SK-N-SH (cell line): ENCODE measurements around the gene GATA2. TPM values are rescaled to one million over a fixed set of nuclear protein-coding genes. Genes with fewer than 3 reads are reported as not detected.

ENCODE experiments used
- CTCF ChIA-PET: fragments of 300-600, 350-600 bp; formaldehyde crosslinking; extraction: SDS; loops from one replicate; lab custom pipeline; 2021; lab: Yijun Ruan, JAX
- POLR2A ChIA-PET: fragments of 350-600 bp; sonication (Branson Sonifier 250); formaldehyde crosslinking; extraction: SDS; loops from one replicate; lab custom pipeline; 2020; ENCODE audit warnings: antibody characterized with exemption, inconsistent platforms; lab: Yijun Ruan, JAX
- DNase-seq: peaks from one replicate; pipeline ENCODE4 v3.0.0; 2012
- H2AFZ ChIP-seq: fragments of 200-600 bp; sonication (generic); 2 replicates; pipeline ENCODE4 v1.8.1; 2016; ENCODE audit warnings: antibody characterized with exemption, mild to moderate bottlenecking, low read depth
- H3F3A ChIP-seq: fragments of 200-600 bp; sonication (generic); replicated peaks from 2 replicates; pipeline ENCODE3; 2016; ENCODE audit warnings: antibody characterized with exemption, mild to moderate bottlenecking; ENCODE audit not compliant: insufficient read depth
- H3K27ac ChIP-seq, 2 experiments: fragments of 200-500 bp in 1 of 2; fragments of 200-600 bp in 1 of 2; sonication (Bioruptor generic) in 1 of 2; sonication (generic), shearing (Covaris generic) in 1 of 2; 2 replicates each; pipeline versions ENCODE4 v1.5.1 to v1.6.1; 2014 to 2016; ENCODE audit warnings: low read depth in 2 of 2, inconsistent platforms in 1 of 2, low read length in 1 of 2, mild to moderate bottlenecking in 1 of 2, mixed read lengths in 1 of 2
- H3K27me3 ChIP-seq: fragments of 200-600 bp; sonication (generic), shearing (Covaris generic); 2 replicates; pipeline ENCODE4 v1.6.1; 2016; ENCODE audit warnings: mixed run types; ENCODE audit not compliant: insufficient read depth
- H3K36me3 ChIP-seq, 2 experiments: fragments of 200-500 bp in 1 of 2; fragments of 200-600 bp in 1 of 2; sonication (Bioruptor generic) in 1 of 2; sonication (generic) in 1 of 2; replicated peaks in 1 of 2; 2 replicates each; pipeline versions ENCODE3 to v1.5.1; 2014 to 2016; ENCODE audit warnings: low read length in 1 of 2, mild to moderate bottlenecking in 1 of 2; ENCODE audit not compliant: insufficient read depth in 2 of 2, control insufficient read depth in 1 of 2
- H3K4me1 ChIP-seq, 2 experiments: fragments of 200-500 bp in 1 of 2; fragments of 200-600 bp in 1 of 2; sonication (Bioruptor generic) in 1 of 2; sonication (generic), shearing (Covaris generic) in 1 of 2; 2 replicates each; pipeline versions ENCODE4 v1.5.1 to v1.6.1; 2014 to 2016; ENCODE audit warnings: low read depth in 1 of 2, low read length in 1 of 2, mixed run types in 1 of 2; ENCODE audit not compliant: insufficient read depth in 2 of 2, control insufficient read depth in 1 of 2
- H3K4me2 ChIP-seq: fragments of 200-600 bp; sonication (generic), shearing (Covaris generic); 2 replicates; pipeline ENCODE4 v1.6.1; 2017; ENCODE audit warnings: mixed run types
- H3K4me3 ChIP-seq, 2 experiments: fragments of 200-500 bp in 1 of 2; fragments of 200-600 bp in 1 of 2; sonication (Bioruptor generic) in 1 of 2; sonication (generic), shearing (Covaris generic) in 1 of 2; 2 replicates each; pipeline versions ENCODE4 v1.5.1 to v1.8.1; 2014 to 2016; ENCODE audit warnings: low read depth in 2 of 2, inconsistent platforms in 1 of 2, low read length in 1 of 2, mild to moderate bottlenecking in 1 of 2, mixed read lengths in 1 of 2, moderate library complexity in 1 of 2
- H3K79me2 ChIP-seq: fragments of 200-600 bp; sonication (generic); 2 replicates; pipeline ENCODE4 v1.8.1; 2017; ENCODE audit warnings: mild to moderate bottlenecking; ENCODE audit not compliant: insufficient read depth
- H3K9ac ChIP-seq: fragments of 200-600 bp; sonication (generic); 2 replicates; pipeline ENCODE4 v1.6.1; 2017; ENCODE audit warnings: mixed run types
- H3K9me2 ChIP-seq: fragments of 200-600 bp; sonication (generic); 2 replicates; pipeline ENCODE4 v1.6.1; 2017; ENCODE audit warnings: mixed run types
- H3K9me3 ChIP-seq: fragments of 200-600 bp; sonication (generic); 2 replicates; pipeline ENCODE4 v1.6.1; 2017; ENCODE audit warnings: mixed run types, mild to moderate bottlenecking, moderate library complexity
- H4K20me1 ChIP-seq: fragments of 200-600 bp; sonication (generic); 2 replicates; pipeline ENCODE4 v1.6.1; 2017; ENCODE audit warnings: mild to moderate bottlenecking, mixed run types; ENCODE audit not compliant: insufficient read depth
- CHD2 ChIP-seq: fragments of 150-350 bp; IDR thresholded peaks from 2 replicates; pipeline ENCODE4 v1.6.1; 2018; ENCODE audit warnings: low read length; ENCODE audit not compliant: partially characterized antibody
- EZH2phosphoT487 ChIP-seq: fragments of 200-600 bp; sonication (generic); IDR thresholded peaks from 2 replicates; pipeline ENCODE4 v1.6.1; 2017; ENCODE audit warnings: low read depth, mixed run types, mild to moderate bottlenecking, antibody characterized with exemption, moderate library complexity, borderline replicate concordance
- FOXJ3 ChIP-seq: sonication (generic); formaldehyde crosslinking; IDR thresholded peaks from 2 replicates; pipeline ENCODE4 v1.5.1; 2020; ENCODE audit warnings: mild to moderate bottlenecking, missing genetic modification reagents
- FOXM1 ChIP-seq: IDR thresholded peaks from 2 replicates; pipeline ENCODE4 v1.4.0; 2012; ENCODE audit warnings: low read depth, mild to moderate bottlenecking
- GATA2 ChIP-seq: sonication (generic); formaldehyde crosslinking; IDR thresholded peaks from 2 replicates; pipeline ENCODE4 v1.5.0; 2020; ENCODE audit warnings: mild to moderate bottlenecking, missing genetic modification reagents
- JUND ChIP-seq: IDR thresholded peaks from 2 replicates; pipeline ENCODE4 v1.4.0; 2012
- MEF2A ChIP-seq: IDR thresholded peaks from 2 replicates; pipeline ENCODE4 v1.4.0; 2012; ENCODE audit warnings: low read depth, borderline replicate concordance
- NFIC ChIP-seq: IDR thresholded peaks from 2 replicates; pipeline ENCODE4 v1.4.0; 2012; ENCODE audit warnings: borderline replicate concordance
- RAD21 ChIP-seq: IDR thresholded peaks from 2 replicates; pipeline ENCODE4 v1.6.1; 2012; ENCODE audit warnings: mild to moderate bottlenecking, low read length
- RFX5 ChIP-seq: IDR thresholded peaks from 2 replicates; pipeline ENCODE4 v1.6.1; 2012; ENCODE audit warnings: mild to moderate bottlenecking, improper control_type of control experiment, low read length
- SIN3A ChIP-seq: IDR thresholded peaks from 2 replicates; pipeline ENCODE4 v1.6.1; 2012; ENCODE audit warnings: low read depth, mild to moderate bottlenecking, low read length, moderate library complexity, borderline replicate concordance
- TAF1 ChIP-seq: IDR thresholded peaks from 2 replicates; pipeline ENCODE4 v1.6.1; 2012; ENCODE audit warnings: low read depth, mild to moderate bottlenecking, low read length, moderate library complexity, borderline replicate concordance
- TCF12 ChIP-seq: IDR thresholded peaks from 2 replicates; pipeline ENCODE4 v1.4.0; 2012
- YY1 ChIP-seq: IDR thresholded peaks from 2 replicates; pipeline ENCODE4 v1.4.0; 2012; ENCODE audit warnings: low read depth, mild to moderate bottlenecking
- WGBS: methylation state at CpG from one replicate; pipeline ENCODE4 v1.1.6; 2017; ENCODE audit warnings: low lambda C conversion rate; 5-methylcytosine and 5-hydroxymethylcytosine counted together
- polyA plus RNA-seq, 3 experiments: library from polyadenylated mRNA; depleted of rRNA; stranded (reverse); fragments of >200 nt; gene quantifications; 2 replicates each; pipeline ENCODE4 v1.2.3, GENCODE V29; 2012
- TF ChIP-seq, protein P1 (sequence below): IDR thresholded peaks from 2 replicates; pipeline ENCODE4 v1.4.0; 2012; ENCODE audit warnings: low read depth, borderline replicate concordance
- TF ChIP-seq, protein P2 (sequence below): IDR thresholded peaks from 2 replicates; pipeline ENCODE4 v1.4.0; 2012; ENCODE audit warnings: low read depth
- TF ChIP-seq, protein P3 (sequence below): fragments of 200-600 bp; sonication (generic); IDR thresholded peaks from 2 replicates; pipeline ENCODE4 v1.6.1; 2017; ENCODE audit warnings: antibody characterized with exemption, mild to moderate bottlenecking, moderate library complexity
- TF ChIP-seq, protein P4 (sequence below): IDR thresholded peaks from 2 replicates; pipeline ENCODE4; 2012
- TF ChIP-seq, protein P5 (sequence below): IDR thresholded peaks from 2 replicates; pipeline ENCODE4 v1.4.0; 2012; ENCODE audit warnings: low read depth, borderline replicate concordance
- TF ChIP-seq, protein P6 (sequence below): fragments of 150-350 bp; IDR thresholded peaks from 2 replicates; pipeline ENCODE4 v1.6.1; 2017; ENCODE audit warnings: antibody characterized with exemption, low read length, low read depth, borderline replicate concordance

Gene GATA2
- polyA plus RNA-seq, 1 of the 3 experiments (the other 2 are of a cell fraction): 5.5 TPM

DNA sequence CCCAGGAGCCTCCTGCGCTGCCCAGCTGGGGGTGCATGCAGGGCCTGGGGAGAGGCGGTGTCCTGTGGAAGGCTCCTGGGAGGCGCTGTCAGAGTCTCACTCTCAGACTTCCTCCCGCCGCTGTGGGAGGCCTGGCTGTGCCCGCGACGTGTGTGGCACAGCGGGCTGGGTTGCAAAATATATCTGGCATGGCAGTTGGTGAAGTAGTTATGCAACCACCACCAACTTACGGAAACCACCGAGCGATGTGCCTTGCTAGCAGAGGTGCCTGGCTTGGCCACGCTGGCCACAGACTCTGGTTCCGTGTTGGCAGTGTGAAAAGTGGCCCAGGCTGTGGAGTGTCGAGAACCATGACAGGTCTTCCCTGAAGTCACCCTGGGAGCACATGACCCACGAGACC lies 30.6 kb upstream of the GATA2 start:
- CTCF ChIA-PET: no interaction called here

DNA sequence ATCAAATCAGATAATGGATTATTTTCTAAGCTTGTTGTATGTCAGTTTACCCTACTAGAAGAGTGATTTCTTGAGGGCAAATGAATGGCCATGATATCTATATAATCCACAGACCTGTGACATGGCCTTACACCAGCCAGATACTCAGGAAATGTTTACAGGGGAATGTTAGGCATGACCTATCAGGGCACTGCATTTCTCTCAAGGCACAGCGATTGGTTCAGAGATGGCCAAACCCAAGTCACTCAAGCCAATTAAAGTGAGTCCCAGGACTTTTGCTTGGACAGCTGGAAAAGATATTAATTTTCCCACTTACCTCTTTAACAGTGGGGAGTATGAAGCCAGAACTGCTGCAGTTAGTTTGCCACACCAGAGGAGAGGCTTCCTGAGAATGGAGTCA lies 28.7 kb upstream of the GATA2 start:
- no peak overlapping the region for H3K4me3 ChIP-seq
- CTCF ChIA-PET: no interaction called here
- H2AFZ ChIP-seq: no peak overlapping the region
- peaks cover 7% of the 10 kb centered on the region; the same call in 1 of the 2 replicates for H3K27me3 ChIP-seq
- H3K9me3 ChIP-seq: no peaks in the 10 kb centered on the region
- no peak overlapping the region for H3K9ac ChIP-seq
- H3F3A ChIP-seq: no peaks in the 10 kb centered on the region
- no peaks in the 10 kb centered on the region for H3K36me3 ChIP-seq
- H3K79me2 ChIP-seq: no peaks in the 10 kb centered on the region
- H3K4me1 ChIP-seq: peaks cover 0 to 14% of the 10 kb centered on the region in 2 experiments; a peak in 1 of 4 replicates
- TF ChIP-seq NFIC (no peak), TCF12 (no peak), JUND (no peak), EZH2phosphoT487 (no peak), RFX5 (no peak), FOXJ3 (CRISPR knock-in tag) (no peak), FOXM1 (no peak), CHD2 (no peak)
- TF ChIP-seq, protein P1, sequence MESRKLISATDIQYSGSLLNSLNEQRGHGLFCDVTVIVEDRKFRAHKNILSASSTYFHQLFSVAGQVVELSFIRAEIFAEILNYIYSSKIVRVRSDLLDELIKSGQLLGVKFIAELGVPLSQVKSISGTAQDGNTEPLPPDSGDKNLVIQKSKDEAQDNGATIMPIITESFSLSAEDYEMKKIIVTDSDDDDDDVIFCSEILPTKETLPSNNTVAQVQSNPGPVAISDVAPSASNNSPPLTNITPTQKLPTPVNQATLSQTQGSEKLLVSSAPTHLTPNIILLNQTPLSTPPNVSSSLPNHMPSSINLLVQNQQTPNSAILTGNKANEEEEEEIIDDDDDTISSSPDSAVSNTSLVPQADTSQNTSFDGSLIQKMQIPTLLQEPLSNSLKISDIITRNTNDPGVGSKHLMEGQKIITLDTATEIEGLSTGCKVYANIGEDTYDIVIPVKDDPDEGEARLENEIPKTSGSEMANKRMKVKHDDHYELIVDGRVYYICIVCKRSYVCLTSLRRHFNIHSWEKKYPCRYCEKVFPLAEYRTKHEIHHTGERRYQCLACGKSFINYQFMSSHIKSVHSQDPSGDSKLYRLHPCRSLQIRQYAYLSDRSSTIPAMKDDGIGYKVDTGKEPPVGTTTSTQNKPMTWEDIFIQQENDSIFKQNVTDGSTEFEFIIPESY: no peak
- TF ChIP-seq, protein P2, sequence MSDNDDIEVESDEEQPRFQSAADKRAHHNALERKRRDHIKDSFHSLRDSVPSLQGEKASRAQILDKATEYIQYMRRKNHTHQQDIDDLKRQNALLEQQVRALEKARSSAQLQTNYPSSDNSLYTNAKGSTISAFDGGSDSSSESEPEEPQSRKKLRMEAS: no peak
- TF ChIP-seq, protein P3, sequence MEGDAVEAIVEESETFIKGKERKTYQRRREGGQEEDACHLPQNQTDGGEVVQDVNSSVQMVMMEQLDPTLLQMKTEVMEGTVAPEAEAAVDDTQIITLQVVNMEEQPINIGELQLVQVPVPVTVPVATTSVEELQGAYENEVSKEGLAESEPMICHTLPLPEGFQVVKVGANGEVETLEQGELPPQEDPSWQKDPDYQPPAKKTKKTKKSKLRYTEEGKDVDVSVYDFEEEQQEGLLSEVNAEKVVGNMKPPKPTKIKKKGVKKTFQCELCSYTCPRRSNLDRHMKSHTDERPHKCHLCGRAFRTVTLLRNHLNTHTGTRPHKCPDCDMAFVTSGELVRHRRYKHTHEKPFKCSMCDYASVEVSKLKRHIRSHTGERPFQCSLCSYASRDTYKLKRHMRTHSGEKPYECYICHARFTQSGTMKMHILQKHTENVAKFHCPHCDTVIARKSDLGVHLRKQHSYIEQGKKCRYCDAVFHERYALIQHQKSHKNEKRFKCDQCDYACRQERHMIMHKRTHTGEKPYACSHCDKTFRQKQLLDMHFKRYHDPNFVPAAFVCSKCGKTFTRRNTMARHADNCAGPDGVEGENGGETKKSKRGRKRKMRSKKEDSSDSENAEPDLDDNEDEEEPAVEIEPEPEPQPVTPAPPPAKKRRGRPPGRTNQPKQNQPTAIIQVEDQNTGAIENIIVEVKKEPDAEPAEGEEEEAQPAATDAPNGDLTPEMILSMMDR: no peak
- TF ChIP-seq, protein P4, sequence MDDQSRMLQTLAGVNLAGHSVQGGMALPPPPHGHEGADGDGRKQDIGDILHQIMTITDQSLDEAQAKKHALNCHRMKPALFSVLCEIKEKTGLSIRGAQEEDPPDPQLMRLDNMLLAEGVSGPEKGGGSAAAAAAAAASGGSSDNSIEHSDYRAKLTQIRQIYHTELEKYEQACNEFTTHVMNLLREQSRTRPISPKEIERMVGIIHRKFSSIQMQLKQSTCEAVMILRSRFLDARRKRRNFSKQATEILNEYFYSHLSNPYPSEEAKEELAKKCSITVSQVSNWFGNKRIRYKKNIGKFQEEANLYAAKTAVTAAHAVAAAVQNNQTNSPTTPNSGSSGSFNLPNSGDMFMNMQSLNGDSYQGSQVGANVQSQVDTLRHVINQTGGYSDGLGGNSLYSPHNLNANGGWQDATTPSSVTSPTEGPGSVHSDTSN: no peak
- no peak for DNase-seq
- no peak overlapping the region for H3K4me2 ChIP-seq
- no peak overlapping the region for H3K27ac ChIP-seq
- no peaks in the 10 kb centered on the region for H4K20me1 ChIP-seq
- 67% methylated on average over 1 of the region's 1 CpG for WGBS
- POLR2A ChIA-PET: no interaction called here
- no peaks in the 10 kb centered on the region for H3K9me2 ChIP-seq

More for the DNA sequence above, 30.6 kb upstream of the GATA2 start:
- Histone ChIP-seq H3K4me3 (no peak overlapping the region), H4K20me1 (no peaks in the 10 kb centered on the region), H2AFZ (no peak overlapping the region), H3K27me3 (peaks cover 7% of the 10 kb centered on the region; the same call in 1 of the 2 replicates), H3K9me3 (no peaks in the 10 kb centered on the region), H3K36me3 (no peaks in the 10 kb centered on the region), H3K9ac (no peak overlapping the region), H3F3A (no peaks in the 10 kb centered on the region), H3K27ac (no peak overlapping the region), H3K4me2 (no peak overlapping the region), H3K9me2 (no peaks in the 10 kb centered on the region), H3K4me1 (peaks cover 0 to 8% of the 10 kb centered on the region in 2 experiments; a peak in 1 of 4 replicates), H3K79me2 (no peaks in the 10 kb centered on the region)
- POLR2A ChIA-PET: no interaction called here
- no peak for DNase-seq
- 50% methylated on average over 2 of the region's 16 CpGs for WGBS
- TF ChIP-seq, protein P4: no peak
- TF ChIP-seq MEF2A (no peak), FOXM1 (no peak), TAF1 (no peak), RAD21 (no peak), RFX5 (no peak), GATA2 (no peak), SIN3A (no peak), YY1 (no peak)
- TF ChIP-seq, protein P5, sequence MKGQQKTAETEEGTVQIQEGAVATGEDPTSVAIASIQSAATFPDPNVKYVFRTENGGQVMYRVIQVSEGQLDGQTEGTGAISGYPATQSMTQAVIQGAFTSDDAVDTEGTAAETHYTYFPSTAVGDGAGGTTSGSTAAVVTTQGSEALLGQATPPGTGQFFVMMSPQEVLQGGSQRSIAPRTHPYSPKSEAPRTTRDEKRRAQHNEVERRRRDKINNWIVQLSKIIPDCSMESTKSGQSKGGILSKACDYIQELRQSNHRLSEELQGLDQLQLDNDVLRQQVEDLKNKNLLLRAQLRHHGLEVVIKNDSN: no peak
- TF ChIP-seq, protein P6, sequence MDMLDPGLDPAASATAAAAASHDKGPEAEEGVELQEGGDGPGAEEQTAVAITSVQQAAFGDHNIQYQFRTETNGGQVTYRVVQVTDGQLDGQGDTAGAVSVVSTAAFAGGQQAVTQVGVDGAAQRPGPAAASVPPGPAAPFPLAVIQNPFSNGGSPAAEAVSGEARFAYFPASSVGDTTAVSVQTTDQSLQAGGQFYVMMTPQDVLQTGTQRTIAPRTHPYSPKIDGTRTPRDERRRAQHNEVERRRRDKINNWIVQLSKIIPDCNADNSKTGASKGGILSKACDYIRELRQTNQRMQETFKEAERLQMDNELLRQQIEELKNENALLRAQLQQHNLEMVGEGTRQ: no peak
